Astrocyte (in vitro differentiated cells and primary cell): ENCODE results near the gene TOM1L2. TPM values are rescaled to one million over a fixed set of nuclear protein-coding genes. Genes with fewer than 3 reads are reported as not detected.

Source experiments
- DNase-seq: peaks from one replicate; pipeline ENCODE4 v3.0.0-alpha.2; 2010; ENCODE audit warnings: low read depth
- FAIRE-seq: peaks from 2 replicates; lab custom pipeline; 2011; peaks lifted over from hg19 to GRCh38; lab: Jason Lieb, UNC
- H2AFZ ChIP-seq: 2 replicates; pipeline ENCODE4 v1.6.0; 2012; ENCODE audit warnings: low read depth, low read length, inconsistent platforms
- H3K27ac ChIP-seq: 2 replicates; pipeline ENCODE4 v1.5.1; 2011; ENCODE audit warnings: low read depth, low read length, inconsistent platforms
- H3K27me3 ChIP-seq: 2 replicates; pipeline ENCODE4 v1.6.0; 2011; ENCODE audit warnings: low read length, inconsistent platforms; ENCODE audit not compliant: insufficient read depth
- H3K36me3 ChIP-seq: 2 replicates; pipeline ENCODE4 v1.5.1; 2011; ENCODE audit warnings: low read length, inconsistent platforms; ENCODE audit not compliant: insufficient read depth
- H3K4me1 ChIP-seq: 2 replicates; pipeline ENCODE4 v1.5.1; 2011; ENCODE audit warnings: low read length, inconsistent platforms; ENCODE audit not compliant: insufficient read depth
- H3K4me2 ChIP-seq: 2 replicates; pipeline ENCODE4 v1.6.0; 2012; ENCODE audit warnings: low read length, inconsistent platforms
- H3K4me3 ChIP-seq: 2 replicates; pipeline ENCODE4 v1.5.1; 2011; ENCODE audit warnings: low read depth, mild to moderate bottlenecking, low read length, inconsistent platforms; ENCODE audit not compliant: insufficient read depth
- H3K79me2 ChIP-seq: 2 replicates; pipeline ENCODE4 v1.6.0; 2012; ENCODE audit warnings: mild to moderate bottlenecking, low read length, inconsistent platforms; ENCODE audit not compliant: insufficient read depth
- H3K9ac ChIP-seq: 2 replicates; pipeline ENCODE4 v1.6.0; 2012; ENCODE audit warnings: mild to moderate bottlenecking, low read length, inconsistent platforms
- H3K9me3 ChIP-seq: 2 replicates; pipeline ENCODE4 v1.5.1; 2012; ENCODE audit warnings: low read depth, mild to moderate bottlenecking, low read length, inconsistent platforms; ENCODE audit not compliant: insufficient read depth
- H4K20me1 ChIP-seq: 2 replicates; pipeline ENCODE4 v1.6.0; 2012; ENCODE audit warnings: low read length, inconsistent platforms; ENCODE audit not compliant: insufficient read depth
- H3K27ac Mint-ChIP-seq: one replicate; pipeline ENCODE4 v1.8.0; 2021; ENCODE audit warnings: mild to moderate bottlenecking, mixed read lengths; ENCODE audit not compliant: unreplicated experiment
- H3K27me3 Mint-ChIP-seq: one replicate; pipeline ENCODE4 v1.8.0; 2021; ENCODE audit warnings: low read depth, mixed read lengths; ENCODE audit not compliant: unreplicated experiment
- H3K36me3 Mint-ChIP-seq: one replicate; pipeline ENCODE4 v1.8.0; 2021; ENCODE audit warnings: low read depth, mixed read lengths; ENCODE audit not compliant: unreplicated experiment
- H3K4me1 Mint-ChIP-seq: one replicate; pipeline ENCODE4 v1.8.0; 2021; ENCODE audit warnings: low read depth, mixed read lengths; ENCODE audit not compliant: unreplicated experiment
- H3K4me3 Mint-ChIP-seq: one replicate; pipeline ENCODE4 v1.8.0; 2021; ENCODE audit warnings: mild to moderate bottlenecking, moderate library complexity, mixed read lengths; ENCODE audit not compliant: unreplicated experiment
- H3K9me3 Mint-ChIP-seq: one replicate; pipeline ENCODE4 v1.8.0; 2021; ENCODE audit warnings: mild to moderate bottlenecking, mixed read lengths; ENCODE audit not compliant: unreplicated experiment
- CTCF ChIP-seq: IDR thresholded peaks from 2 replicates; pipeline ENCODE4 v1.5.1; 2011; ENCODE audit warnings: low read depth, mild to moderate bottlenecking, inconsistent platforms, low read length, moderate library complexity; ENCODE audit not compliant: insufficient read depth
- EZH2 ChIP-seq: IDR thresholded peaks from 2 replicates; pipeline ENCODE4 v1.6.1; 2012; ENCODE audit warnings: mild to moderate bottlenecking, low read length, inconsistent platforms; ENCODE audit not compliant: insufficient read depth
- total RNA-seq: library from RNA; stranded (reverse); gene quantifications from 2 replicates; pipeline ENCODE4 v1.2.1, GENCODE V29; 2021

Gene TOM1L2
- total RNA-seq, 1 donor from 2014 or later = 54.4 TPM

- Mint-ChIP-seq H3K27me3 (no peaks in the 10 kb centered on the region), H3K4me3 (no peak overlapping the region), H3K4me1 (peaks cover 8% of the 10 kb centered on the region), H3K9me3 (no peaks in the 10 kb centered on the region), H3K27ac (no peak overlapping the region), H3K36me3 (peaks cover 8% of the 10 kb centered on the region)
- H3K4me3 ChIP-seq = no peak overlapping the region
- no peak overlapping the region for H3K9ac ChIP-seq
- peaks cover 3% of the 10 kb centered on the region for H3K36me3 ChIP-seq
- no peaks in the 10 kb centered on the region for H3K27me3 ChIP-seq
- no peaks in the 10 kb centered on the region for H3K4me1 ChIP-seq
- TF ChIP-seq CTCF (no peak), EZH2 (no peak)
- H3K27ac ChIP-seq = no peak overlapping the region
- no peak overlapping the region for H3K4me2 ChIP-seq
- FAIRE-seq (no peak), DNase-seq (no peak)
- peaks cover 5% of the 10 kb centered on the region for H4K20me1 ChIP-seq
- no peaks in the 10 kb centered on the region for H3K79me2 ChIP-seq
- H3K9me3 ChIP-seq = no peaks in the 10 kb centered on the region
- H2AFZ ChIP-seq = no peak overlapping the region
Observed at GRCh38 chr17:17870247-17870646, 102.0 kb downstream of the TOM1L2 start.

- H3K36me3 Mint-ChIP-seq = peaks cover 12% of the 10 kb centered on the region
- no peak for FAIRE-seq
- H3K27ac Mint-ChIP-seq = peak overlapping the region; percentile 50
- no peak overlapping the region for H3K4me3 Mint-ChIP-seq
- Histone ChIP-seq H3K9me3 (no peaks in the 10 kb centered on the region), H3K27me3 (no peaks in the 10 kb centered on the region), H3K9ac (no peak overlapping the region), H3K4me3 (no peak overlapping the region), H3K4me1 (no peaks in the 10 kb centered on the region), H3K27ac (no peak overlapping the region), H2AFZ (no peak overlapping the region), H4K20me1 (peaks cover 5% of the 10 kb centered on the region), H3K79me2 (no peaks in the 10 kb centered on the region), H3K4me2 (no peak overlapping the region), H3K36me3 (peaks cover 3% of the 10 kb centered on the region)
- DNase-seq = no peak
- peaks cover 8% of the 10 kb centered on the region for H3K4me1 Mint-ChIP-seq
- TF ChIP-seq CTCF (no peak), EZH2 (no peak)
- no peaks in the 10 kb centered on the region for H3K9me3 Mint-ChIP-seq
- no peaks in the 10 kb centered on the region for H3K27me3 Mint-ChIP-seq
Observed at GRCh38 chr17:17868641-17869522, 103.3 kb downstream of the TOM1L2 start.

- H3K4me1 ChIP-seq = no peaks in the 10 kb centered on the region
- H4K20me1 ChIP-seq = no peaks in the 10 kb centered on the region
- no peak overlapping the region for H3K27ac ChIP-seq
- H3K9me3 Mint-ChIP-seq = no peaks in the 10 kb centered on the region
- no peaks in the 10 kb centered on the region for H3K9me3 ChIP-seq
- H3K9ac ChIP-seq = no peak overlapping the region
- H3K27me3 ChIP-seq = no peaks in the 10 kb centered on the region
- no peak overlapping the region for H3K27ac Mint-ChIP-seq
- peaks cover 8% of the 10 kb centered on the region for H3K4me1 Mint-ChIP-seq
- no peak overlapping the region for H3K4me3 Mint-ChIP-seq
- DNase-seq (no peak), FAIRE-seq (no peak)
- TF ChIP-seq EZH2 = no peak
- no peak for TF ChIP-seq CTCF
- no peak overlapping the region for H3K4me2 ChIP-seq
- no peak overlapping the region for H2AFZ ChIP-seq
- peaks cover 16% of the 10 kb centered on the region for H3K36me3 Mint-ChIP-seq
- no peak overlapping the region for H3K4me3 ChIP-seq
- peaks cover 5% of the 10 kb centered on the region for H3K36me3 ChIP-seq
- no peaks in the 10 kb centered on the region for H3K79me2 ChIP-seq
- no peaks in the 10 kb centered on the region for H3K27me3 Mint-ChIP-seq
Observed at GRCh38 chr17:17866897-17867296, 105.3 kb downstream of the TOM1L2 start.
